Inflammatory macrophage treated with lipopolysaccharide for 4 hours (primary cell): ENCODE measurements around the gene SLC22A5.
A peak's percentile ranks its signal among the peaks of the same experiment; 100 is the strongest.
"Not testable (repeated sequence)": the region's sequence is repeated elsewhere in the genome, so short reads cannot be mapped to it uniquely, and the experiment has no call there.

Experiments
- DNase-seq: peaks from one replicate; pipeline ENCODE4 v3.0.0-alpha.2; 2020

Gene SLC22A5

DNA sequence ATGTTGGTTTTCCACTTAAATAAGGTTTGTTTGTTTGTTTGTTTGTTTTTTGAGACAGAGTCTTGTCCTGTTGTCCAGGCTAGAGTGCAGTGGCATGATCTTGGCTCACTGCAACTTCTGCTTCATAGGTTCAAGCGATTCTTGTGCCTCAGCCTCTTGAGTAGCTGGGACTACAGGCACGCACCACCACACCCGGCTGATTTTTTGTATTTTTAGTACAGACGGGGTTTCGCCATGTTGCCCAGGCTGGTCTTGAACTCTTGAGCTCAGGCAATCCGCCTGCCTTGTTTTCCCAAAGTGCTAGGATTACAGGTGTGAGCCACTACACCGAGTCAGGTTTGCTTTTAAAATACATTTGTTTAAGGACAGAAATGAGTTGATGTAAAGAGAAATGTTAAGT is 46.0 kb downstream of the SLC22A5 start:
- not testable (repeated sequence) for DNase-seq

DNA sequence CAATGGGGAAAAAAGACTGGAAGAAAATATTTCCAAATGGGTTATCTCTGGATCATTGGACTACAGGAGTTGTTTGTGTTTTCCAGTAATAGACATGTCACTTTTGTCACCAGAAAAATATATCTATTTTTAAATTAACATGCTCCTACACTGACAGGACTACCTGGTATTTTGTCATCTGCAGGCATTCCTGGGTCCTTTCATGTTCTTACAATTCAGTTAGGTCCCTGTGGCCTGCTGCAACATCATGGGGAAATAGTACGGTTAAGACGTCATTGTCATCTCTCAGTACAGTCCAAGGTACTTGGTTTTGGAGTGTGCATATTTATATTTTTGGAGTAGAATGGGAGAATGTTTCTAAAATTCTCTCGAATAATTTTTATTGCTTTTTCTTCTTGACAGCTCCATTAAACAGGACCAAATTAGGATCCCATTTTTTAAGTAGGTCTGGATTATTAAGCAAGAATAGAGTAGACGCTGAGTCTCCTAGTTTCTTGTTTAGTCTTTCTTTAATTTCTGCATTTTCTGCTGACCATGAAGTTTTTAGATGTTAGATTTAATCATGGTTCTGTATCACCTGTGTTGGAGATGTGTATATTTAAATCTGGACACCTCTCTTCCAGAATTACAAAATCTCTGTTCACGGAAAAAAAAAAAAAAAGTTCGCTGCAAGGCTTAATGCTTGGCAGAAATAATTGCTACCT is 46.9 kb downstream of the SLC22A5 start:
- no peak for DNase-seq

DNA sequence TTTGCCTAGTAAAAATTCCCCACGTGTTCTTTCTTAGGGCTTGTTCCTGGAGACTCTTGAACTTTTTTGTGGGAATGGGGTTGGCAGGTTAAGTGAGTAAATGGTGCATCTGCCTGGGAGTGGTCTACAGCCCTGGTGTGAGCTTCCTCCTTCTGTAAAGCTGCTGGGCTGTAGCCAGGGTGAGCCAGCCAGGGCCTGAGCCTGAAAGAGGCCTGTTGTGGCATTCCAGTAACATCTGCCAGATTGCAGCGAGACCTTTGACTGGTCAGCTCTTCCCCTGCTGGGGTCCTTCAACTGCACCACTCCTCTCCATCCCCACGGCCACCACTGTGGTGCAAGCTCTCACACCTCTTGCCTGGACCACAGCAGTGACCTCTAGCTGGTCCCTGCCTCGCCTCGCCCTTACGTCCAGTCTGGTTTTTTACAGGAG is 47.5 kb downstream of the SLC22A5 start:
- no peak for DNase-seq

DNA sequence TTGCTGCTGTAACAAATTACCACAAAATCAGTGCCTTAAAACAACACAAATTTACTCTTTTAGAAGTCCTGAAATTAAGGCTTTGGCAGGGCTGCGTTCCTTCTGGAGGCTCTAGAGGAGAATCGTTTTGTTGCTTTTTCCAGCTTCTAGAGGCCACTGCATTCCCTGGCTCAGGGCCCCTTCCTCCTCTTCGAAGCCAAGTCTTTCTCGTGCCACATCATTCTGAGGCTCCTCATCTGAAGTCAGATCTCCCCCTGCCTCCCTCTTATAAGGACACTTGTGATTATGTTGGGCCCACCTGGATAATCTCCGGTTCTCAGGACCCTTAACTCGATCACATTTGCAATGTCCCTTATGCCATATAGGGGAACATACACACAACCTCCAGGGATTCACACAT is 48.0 kb downstream of the SLC22A5 start:
- DNase-seq = no peak

GRCh38 chr5:132417889-132418485 is 48.5 kb downstream of the SLC22A5 start:
- DNase-seq = no peak

DNA sequence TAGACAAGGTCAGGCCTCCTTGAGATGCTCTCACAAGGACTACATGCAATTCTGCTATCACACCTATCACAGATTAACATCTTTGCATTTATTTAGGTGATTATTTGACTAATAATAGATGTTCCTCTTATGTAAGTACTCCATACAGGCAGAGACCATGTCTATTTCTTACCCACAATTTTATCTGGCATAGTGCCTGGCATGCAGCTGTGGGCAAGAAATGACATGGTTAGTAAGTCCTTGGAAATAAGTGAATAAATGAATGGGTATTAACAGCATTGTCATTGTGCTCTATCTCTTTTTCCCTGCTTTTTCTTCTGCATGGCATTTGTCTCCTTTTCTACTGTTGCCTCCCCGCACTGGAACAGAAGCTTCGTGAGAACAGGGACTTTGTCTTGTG is 49.4 kb downstream of the SLC22A5 start:
- no peak for DNase-seq

DNA sequence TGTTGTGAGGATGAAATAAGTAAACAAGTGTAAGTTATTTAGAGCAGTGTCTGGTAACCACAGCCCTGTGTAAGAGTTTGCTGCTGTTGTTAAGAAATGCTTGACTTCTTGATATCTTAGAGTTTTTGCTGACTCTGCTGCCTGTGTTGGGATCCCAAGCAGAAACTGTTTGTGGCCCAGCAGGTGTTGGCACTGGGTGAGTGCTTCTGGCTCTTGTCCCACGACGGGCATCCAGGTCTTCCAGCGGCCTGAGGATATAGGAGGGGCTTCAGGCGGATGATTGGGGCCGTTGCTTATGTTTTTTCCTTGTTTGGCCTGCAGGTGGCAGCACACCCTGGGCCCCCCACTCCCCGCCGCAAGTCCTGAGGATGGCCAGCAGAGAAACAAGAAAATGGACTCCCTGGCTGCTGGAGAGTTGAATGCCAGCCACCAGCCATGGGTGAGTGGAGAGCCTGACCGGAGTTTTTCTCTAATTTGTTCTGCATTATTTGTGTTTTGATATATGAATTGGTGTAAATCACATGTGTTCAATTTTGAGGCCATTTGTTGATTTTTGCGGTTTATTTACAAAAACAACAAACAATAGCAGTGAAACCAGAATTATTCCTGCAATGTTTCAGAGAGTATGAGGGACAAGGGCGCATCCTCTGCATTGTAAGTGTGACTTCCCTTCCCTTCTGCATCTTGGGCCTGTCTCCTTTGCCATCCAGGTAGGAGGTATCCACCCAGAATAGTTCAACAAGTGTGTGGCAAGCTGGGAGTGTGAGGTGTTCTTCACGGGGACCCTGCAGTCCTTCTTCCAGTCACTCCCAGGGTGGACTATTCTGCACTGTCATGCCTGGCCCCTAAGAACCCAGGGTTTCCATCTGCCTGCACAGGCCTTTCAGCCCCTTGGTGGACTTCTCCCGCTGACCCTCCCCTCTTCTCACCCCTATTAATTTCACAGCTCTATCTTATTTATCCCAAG is 50.3 kb downstream of the SLC22A5 start:
- DNase-seq = peak; percentile 53

DNA sequence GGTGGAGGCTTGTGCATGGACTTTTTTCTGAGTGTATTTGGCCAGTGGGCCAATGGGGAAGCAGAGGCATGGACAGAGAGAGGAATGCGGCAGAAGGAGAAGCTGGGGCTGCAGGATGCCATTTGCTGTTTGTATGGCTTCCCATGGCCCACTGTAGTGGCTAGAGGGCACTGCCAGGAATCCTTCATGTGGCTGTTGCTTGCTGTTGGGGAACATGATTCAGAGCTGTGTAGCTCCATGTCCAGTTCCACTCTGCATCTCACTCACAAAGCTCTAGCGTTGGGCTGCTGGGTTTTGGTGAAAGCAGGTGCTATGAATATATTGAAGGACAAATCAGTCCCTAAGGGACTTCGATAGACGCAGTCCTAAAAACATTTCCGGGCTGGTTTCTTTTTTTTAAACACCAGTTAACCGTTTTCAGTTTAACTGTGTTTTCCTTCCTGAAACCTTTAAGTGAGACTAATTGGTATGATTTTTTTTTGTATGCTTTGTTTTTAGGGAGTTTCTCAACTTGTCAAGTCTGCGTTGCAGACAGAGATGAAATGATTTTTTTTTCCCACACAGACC is 51.3 kb downstream of the SLC22A5 start:
- no peak for DNase-seq

- no peak for DNase-seq
Observed at GRCh38 chr5:132421462-132421861, 52.0 kb downstream of the SLC22A5 start.

- DNase-seq = peak; percentile 82
Observed at GRCh38 chr5:132422720-132423437, 53.4 kb downstream of the SLC22A5 start.

DNA sequence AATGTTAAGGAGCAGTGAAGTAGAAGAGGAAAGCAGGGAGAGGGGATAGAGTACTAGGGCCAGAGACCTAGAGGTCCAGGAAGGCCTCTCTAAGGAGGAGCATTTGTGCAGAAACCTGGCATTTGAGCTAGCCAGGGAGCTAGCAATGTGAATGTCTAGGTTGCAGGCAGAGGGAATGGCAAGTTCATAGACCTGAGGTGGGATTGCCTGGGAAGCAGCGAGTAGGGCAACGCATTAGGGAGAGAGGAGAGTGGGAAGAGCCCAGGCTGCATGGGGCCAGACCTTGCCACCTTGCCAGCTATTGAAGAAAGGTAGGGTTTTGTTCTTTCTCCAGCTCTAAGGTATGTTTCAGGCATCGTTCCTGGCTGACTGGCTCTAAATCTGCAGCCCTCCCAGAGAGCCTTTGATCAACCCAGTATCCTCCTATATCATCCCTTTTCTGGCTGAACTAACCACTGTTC is 54.0 kb downstream of the SLC22A5 start:
- DNase-seq = no peak

DNA sequence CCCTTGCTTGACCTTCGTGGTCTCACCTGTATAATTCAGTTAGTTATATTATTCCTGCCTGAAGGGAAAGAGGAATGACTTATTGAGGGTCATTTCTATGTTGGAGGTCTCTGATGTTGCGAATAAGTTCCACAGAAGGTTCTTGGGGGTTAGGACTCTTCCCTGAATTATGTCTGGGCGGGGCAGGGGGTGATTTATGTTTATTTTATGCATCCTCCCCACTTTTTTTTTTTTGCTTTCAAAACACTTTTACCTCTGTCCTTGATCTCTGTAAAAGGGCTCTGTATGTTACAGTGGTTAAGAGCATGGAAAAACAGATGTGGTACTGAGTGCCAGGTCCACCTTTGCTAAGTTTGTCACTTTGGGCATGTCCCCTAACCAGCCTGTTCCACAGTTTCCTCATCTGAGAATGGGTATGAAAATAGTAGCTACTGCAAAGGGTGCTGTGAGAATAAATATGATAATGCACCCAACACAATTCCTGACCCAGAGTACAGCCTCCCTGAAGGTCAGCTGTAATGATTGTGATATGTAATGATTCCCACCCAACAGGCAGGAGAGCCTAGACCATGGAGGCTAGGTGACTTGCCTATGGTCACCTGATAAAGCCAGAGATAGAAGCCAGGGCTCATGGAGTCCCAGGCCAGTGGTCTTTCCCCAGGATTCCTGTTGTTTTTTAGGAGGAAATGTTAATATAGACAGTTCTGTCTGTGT is 54.8 kb downstream of the SLC22A5 start:
- DNase-seq = peak; percentile 0

DNA sequence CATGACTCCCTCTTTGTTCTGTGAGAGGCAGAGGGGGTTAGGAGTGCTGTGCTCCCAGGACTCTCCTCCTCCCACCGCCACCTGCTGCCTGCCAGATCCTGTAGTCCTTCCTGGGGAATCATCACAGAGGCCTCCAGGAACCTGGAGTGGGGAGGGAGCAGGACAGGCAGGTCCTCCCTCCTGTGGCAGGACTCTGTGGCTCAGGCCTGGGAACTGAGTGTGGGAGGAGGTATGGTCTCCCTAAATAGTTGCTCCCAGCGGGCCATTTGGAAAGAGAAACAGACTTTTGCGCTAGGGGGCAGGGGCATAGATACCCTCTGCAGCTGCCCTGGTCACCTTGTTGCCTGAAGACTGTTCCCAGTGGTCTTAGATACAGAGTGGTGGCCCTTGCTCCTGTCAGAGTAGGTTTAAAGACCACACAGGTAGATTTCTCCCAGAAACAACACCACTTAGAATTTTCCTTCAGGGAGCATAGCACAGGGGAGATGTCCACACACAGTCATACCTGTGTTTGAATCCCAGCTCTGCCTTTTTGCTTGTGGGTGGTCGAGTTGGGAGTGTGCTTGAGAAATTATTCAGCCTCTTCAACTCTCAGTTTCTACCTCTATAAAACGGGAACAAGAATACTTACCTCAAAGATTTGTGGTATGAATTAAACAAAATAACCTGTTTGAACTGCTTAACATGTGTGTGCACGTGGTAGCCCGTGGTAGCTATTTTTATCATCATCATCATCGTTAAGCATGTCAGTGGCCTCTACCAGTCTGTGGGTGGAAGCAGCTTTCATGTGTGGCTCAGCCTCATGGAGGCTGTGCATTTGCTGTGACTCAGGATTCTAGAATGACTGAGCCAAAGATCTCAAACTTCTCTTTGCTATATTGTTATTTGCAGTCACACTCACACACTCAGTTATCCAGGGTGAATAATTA is 55.8 kb downstream of the SLC22A5 start:
- peak; percentile 90 for DNase-seq

DNA sequence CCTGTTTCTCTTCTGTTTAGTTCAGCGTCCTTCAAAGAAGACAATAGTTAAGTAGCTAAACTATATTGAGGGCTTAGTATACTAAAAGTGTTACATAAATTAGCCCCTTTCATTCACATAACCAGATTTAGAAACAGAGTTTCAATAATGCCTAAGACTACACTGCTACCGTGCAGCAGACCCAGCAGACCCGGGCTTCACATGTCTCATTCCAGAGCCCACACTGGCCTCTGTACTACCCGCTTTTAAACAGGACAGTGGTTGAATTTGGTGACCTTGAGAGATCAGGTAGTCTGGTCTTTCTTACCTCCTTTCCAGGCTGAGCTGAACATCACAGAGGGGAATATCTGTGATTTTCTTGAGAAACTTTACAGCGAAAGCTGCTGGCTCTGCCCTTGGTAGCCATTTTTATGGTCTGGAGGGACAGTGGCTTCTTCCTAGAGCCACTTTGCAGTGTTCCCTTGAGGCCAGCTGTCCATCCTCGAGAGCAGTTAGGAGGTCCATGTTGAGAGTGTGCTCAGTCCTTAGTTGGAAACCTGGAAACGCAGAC is 56.5 kb downstream of the SLC22A5 start:
- no peak for DNase-seq

GRCh38 chr5:132426525-132427138 is 57.1 kb downstream of the SLC22A5 start:
- DNase-seq = peak; percentile 95

GRCh38 chr5:132427281-132428146 is 58.0 kb downstream of the SLC22A5 start:
- DNase-seq = peak; percentile 72

- DNase-seq = no peak
Observed at GRCh38 chr5:132428147-132428482, 58.6 kb downstream of the SLC22A5 start.

- no peak for DNase-seq
Observed at GRCh38 chr5:132428484-132429462, 59.3 kb downstream of the SLC22A5 start.
